ENCODE results near the gene KIRREL3.

KIRREL3 gene

DNA sequence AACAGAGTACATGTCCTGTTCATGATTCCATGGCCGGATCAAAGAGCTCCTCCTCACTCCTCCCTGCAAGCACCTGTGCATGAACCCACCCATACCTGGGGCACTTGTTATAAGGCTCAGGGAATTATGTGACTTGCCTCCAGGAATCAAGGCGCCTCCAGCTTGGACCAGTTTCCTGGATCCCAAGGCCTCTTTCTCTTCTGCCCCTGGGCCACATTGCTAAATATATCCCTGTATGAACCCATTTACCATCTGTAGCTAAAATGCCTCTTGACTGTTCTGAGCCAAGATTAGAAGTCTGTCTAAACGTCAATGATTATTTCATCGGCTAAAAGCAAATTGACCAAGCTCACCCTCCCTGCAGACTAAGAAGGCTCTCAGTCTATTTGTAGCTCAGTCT, 135.6 kb downstream of the KIRREL3 start:
- DNase-seq (ENCODE audit: low read depth) = no peak
- no peak overlapping the region for H3K4me3 ChIP-seq (ENCODE audit: low read length)
- TF ChIP-seq, protein P1, sequence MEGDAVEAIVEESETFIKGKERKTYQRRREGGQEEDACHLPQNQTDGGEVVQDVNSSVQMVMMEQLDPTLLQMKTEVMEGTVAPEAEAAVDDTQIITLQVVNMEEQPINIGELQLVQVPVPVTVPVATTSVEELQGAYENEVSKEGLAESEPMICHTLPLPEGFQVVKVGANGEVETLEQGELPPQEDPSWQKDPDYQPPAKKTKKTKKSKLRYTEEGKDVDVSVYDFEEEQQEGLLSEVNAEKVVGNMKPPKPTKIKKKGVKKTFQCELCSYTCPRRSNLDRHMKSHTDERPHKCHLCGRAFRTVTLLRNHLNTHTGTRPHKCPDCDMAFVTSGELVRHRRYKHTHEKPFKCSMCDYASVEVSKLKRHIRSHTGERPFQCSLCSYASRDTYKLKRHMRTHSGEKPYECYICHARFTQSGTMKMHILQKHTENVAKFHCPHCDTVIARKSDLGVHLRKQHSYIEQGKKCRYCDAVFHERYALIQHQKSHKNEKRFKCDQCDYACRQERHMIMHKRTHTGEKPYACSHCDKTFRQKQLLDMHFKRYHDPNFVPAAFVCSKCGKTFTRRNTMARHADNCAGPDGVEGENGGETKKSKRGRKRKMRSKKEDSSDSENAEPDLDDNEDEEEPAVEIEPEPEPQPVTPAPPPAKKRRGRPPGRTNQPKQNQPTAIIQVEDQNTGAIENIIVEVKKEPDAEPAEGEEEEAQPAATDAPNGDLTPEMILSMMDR (conservative IDR thresholded peaks at IDR 0.05; ENCODE audit: low read length) = no peak

DNA sequence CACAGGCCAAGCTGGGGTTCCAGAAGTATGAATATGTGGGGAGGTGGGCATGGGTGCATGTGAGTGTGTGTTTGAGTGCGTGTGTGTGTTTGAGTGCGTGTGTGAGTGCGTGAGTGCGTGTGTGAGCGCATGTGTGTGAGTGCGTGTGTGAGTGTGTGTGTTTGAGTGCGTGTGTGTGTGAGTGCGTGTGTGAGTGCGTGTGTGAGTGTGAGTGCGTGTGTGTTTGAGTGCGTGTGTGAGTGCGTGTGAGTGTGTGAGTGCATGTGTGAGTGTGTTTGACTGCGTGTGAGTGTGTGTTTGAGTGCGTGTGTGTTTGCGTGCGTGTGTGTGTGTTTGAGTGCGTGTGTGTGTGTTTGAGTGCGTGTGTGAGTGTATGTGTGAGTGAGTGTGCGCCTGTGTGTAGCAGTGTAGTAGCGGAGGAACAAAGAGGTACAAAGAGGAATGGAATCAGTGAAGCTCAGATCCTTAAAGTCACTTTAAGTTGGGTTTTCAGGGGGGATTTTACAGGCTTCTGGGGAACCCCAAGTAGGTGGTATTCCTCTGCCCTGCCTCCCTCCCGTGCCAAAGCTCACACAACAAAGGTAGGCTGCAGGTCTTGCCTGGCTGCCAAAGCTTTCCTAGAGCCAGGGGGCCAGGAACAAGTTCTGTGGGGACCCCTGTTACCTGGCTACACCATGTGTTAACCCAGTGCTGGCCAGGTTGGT, 137.1 kb downstream of the KIRREL3 start:
- TF ChIP-seq, protein P1 (conservative IDR thresholded peaks at IDR 0.05; ENCODE audit: low read length) = no peak
- no peak overlapping the region for H3K4me3 ChIP-seq (ENCODE audit: low read length)
- no peak for DNase-seq (ENCODE audit: low read depth)

DNA sequence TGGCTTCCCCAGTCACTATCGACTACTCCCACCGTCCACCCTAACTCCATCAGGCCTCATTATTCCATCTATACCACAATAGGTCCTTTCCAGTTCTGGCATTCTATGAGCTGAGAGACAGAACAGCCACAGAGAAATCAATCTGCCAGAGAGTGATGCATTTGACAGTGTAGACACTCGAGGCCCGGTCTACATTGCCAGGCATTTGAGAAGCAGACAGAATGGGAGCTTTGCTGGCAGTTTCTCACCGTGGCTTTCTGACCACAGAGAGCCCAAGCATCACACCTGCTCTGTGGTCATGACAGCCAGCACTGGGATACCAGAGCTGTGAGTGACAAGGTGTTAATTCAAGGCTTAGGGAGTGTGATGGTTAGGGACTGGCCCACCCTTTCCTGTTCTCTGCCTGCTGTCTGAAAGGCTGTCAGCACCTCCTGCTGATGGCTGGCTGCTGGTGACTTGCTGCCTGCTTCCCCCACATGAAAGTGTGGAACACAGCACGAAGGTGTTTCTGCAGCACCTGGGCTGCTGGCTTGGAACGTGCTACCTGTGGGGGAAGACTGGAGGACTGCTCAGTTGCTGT, 137.8 kb downstream of the KIRREL3 start:
- TF ChIP-seq, protein P1 (conservative IDR thresholded peaks at IDR 0.05; ENCODE audit: low read length) = no peak
- H3K4me3 ChIP-seq (ENCODE audit: low read length) = no peak overlapping the region
- DNase-seq (ENCODE audit: low read depth) = no peak

DNA sequence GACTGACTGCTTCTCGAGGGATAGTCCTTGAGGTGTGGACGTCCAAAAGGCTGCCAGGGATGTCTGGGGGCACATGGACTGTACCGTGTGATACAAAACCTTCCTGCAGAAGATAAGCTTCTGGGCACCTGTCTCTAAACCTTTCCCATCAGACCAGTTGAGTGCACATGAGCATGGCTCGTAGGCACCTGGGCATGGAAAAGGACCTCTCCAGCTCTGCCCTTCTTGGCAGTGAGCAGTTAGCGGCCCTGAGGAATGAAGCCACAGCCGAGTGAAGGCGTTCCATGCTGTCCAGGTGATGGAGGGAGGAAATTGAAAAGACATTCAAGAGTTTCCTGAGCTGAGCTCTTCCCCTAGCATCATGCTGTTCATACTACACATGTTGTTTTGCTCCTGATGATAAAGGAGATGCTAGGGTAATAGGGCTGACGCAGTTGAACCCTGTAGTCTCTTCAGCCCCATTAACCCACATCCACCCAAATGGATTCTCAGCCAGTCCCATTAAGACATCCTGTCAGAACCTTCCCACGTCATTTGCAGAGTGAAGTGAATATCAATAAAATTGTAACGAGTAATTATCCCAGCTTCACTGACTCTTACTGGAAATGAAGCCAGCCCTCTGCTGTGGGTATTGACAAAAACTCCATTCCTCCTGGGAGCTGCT, 138.6 kb downstream of the KIRREL3 start:
- TF ChIP-seq, protein P1 (conservative IDR thresholded peaks at IDR 0.05; ENCODE audit: low read length) = no peak
- H3K4me3 ChIP-seq (ENCODE audit: low read length) = no peak overlapping the region
- DNase-seq (ENCODE audit: low read depth) = no peak

DNA sequence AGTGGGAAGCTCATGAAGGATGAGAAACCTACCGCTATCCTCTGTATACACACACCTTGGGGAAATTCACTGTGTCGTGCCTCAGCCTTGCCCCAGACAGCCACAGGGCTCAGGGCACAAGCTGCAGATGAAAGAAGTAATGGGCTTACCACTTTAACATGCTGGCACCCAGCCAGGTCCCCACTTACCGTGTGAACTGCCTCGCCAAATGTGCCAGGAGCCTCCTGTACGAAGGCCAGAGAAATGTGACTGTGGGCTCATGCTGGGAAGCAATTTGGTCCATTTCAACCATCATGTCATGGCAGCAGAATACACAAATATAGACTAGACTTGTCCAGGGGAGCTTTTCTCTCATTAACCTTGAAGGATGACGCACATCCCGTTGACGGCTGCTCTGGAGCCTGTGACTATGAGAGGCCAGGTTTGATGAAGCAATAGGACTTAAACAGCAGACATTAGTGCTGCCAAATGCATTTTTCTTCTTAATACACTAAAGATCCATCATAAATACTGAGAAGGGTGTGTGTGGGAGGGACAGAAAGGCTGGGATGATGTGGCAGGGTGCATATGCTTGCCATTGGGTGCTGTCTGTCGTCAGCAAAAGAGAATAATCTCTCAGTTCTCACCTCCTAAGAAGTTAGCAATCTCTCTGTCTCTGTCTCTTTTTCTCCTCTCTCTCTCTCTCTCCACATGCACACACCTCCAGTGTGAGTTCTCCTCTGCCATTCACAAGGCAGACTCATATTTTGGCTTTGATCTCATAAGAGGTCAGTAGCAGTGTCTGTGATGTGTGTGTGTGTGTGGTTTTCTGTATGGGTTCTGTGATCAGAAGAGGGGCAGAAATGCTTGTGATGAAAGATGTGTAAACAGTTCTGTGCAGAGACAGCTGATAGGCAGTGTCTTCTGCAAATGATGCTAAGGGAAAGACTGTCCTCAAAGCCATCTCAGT, 142.4 kb downstream of the KIRREL3 start:
- no peak overlapping the region for H3K4me3 ChIP-seq (ENCODE audit: low read length)
- DNase-seq (ENCODE audit: low read depth) = peak; percentile 74

DNA sequence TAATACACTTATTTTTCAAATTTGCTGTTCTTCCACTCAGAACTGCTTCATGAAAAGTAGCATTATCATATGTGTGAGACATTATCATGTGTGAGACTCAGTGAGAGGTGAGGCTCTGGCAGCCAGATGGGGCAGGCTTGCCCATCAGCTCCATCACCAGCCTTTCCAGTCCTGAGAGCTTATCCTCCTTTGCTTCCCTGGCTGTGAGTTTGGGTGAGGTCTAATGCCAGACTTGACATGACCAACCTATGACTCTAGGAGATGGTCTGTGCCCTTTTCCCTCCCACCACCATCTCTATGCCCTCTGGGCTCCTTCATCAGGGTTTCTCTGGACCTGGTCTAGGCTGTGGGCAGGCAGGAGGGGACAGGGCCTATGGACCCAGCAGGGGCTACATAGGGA, 145.0 kb downstream of the KIRREL3 start:
- no peak overlapping the region for H3K4me3 ChIP-seq (ENCODE audit: low read length)
- TF ChIP-seq, protein P1 (conservative IDR thresholded peaks at IDR 0.05; ENCODE audit: low read length) = no peak
- no peak for DNase-seq (ENCODE audit: low read depth)

More for the DNA sequence above, 142.4 kb downstream of the KIRREL3 start:
- TF ChIP-seq, protein P1 (conservative IDR thresholded peaks at IDR 0.05; ENCODE audit: low read length) = no peak

All from AG10803 (cell line).